Adipose tissue (tissue), 3 donors: ENCODE data around the gene BRMS1L. TPM values are rescaled to one million over a fixed set of nuclear protein-coding genes. Genes with fewer than 3 reads are reported as not detected.
"Not testable (repeated sequence)": the region's sequence is repeated elsewhere in the genome, so short reads cannot be mapped to it uniquely, and the experiment has no call there.

ENCODE experiments used
- H3K27ac ChIP-seq: one replicate; pipeline ENCODE4 v1.5.1; 2013; ENCODE audit warnings: low read depth, low read length
- WGBS, 3 donors: extraction: QIAGEN DNeasy Blood & Tissue Kit; methylation state at CpG; one replicate each; pipeline ENCODE4 v1.1.7; 2013; 5-methylcytosine and 5-hydroxymethylcytosine counted together
- polyA plus RNA-seq, 3 donors: library from polyadenylated mRNA; stranded (reverse); fragments of 200-250 nt; gene quantifications; one replicate each; pipeline ENCODE4 v1.2.3, GENCODE V29; 2013
- donor health status: healthy with polysubstance abuse.
- donor health status: Bipolar disorder and iron deficiency.
- donor health status: healthy.

Gene BRMS1L
- polyA plus RNA-seq, 3 donors = 1.8 to 11.7 (median 7.6) TPM

GRCh38 chr14:35818346-35819115, 7.6 kb upstream of the BRMS1L start:
- no peak overlapping the region for H3K27ac ChIP-seq
- WGBS, 3 donors = 64 to 75% (median 69%) methylated on average over 13 of the region's 13 CpGs

DNA sequence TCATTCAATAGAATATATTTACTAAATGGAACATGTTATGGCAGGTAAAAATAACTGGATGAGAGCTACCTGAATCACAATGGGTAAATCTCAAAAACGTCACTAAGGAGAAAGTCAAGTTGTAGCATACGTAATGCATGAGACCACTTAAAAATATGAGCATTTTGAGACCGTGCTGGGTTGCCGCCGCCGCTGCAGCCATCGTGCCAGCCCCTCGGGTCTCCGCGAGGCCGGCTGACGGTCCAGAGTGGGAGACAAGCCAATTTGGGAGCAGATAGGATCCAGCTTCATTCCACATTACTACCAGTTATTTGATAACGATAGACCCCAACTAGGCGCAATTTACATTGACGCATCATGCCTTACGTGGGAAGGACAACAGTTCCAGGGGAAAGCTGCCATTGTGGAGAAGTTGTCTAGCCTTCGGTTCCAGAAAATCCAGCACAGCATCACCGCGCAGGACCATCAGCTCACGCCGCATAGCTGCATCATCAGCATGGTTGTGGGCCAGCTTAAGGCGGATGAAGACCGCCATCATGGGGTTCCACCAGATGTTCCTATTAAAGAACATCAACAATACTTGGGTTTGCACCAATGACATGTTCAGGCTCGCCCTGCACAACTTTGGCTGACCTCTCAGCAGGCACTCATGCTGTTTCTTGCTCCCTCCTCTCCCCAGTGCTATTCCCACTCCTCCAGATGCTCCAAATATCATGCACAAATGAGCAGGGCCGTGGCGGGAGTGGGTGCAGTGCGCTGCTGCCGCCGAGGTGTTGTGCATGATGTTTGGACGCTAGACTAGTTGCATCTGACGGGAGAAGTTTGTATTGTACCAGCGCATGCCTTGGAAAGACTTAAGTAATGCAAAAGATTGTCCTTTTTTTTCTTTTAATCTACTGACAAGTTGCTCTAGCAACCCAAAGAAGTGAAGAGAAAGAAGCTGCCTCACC, 6.3 kb upstream of the BRMS1L start:
- WGBS, 3 donors = 88 to 94% (median 91%) methylated on average over 32 of the region's 32 CpGs
- no peak overlapping the region for H3K27ac ChIP-seq

DNA sequence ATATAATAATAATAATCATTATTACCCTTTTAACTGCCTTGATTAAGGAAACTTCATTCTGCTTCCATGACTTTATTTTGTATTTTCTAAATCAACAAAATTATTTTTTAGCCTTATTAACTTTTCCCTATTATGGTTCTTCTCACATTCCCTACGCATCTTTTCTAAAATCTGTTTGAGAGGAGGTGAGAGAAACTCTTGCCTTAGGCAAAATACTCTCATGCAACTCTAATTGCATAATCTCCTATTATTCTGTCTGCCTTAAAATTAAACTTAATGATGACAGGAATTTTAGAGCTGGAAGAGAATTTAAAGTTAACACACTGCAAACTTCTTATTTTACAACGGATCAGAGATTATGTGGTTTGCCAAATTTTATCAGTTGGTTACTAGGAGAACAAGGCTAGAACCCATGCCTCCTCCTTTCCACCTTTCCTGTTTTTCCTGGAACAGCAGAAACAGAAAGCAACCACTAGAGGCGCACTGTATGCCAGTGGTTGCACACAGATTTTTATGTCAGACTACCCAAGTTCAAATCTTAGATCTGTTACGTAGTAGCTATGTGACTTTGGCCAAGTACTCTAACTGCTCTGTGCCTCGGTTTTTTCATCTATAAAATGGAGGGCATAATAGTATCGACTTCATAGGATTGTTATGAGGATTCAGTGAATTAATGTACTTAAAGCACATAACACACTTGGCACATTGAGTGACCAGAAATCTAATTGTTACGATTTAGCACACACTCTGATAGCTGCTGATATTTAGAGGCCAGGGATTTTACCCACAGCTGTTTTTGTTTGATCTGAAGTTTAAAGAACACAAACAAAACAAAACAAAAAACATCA, 4.3 kb upstream of the BRMS1L start:
- WGBS, 3 donors = 22 to 30% (median 28%) methylated on average over 7 of the region's 7 CpGs

GRCh38 chr14:35822501-35822900, 3.6 kb upstream of the BRMS1L start:
- 78 to 79% (median 79%) methylated on average over 3 of the region's 3 CpGs for WGBS, 3 donors

More for the DNA sequence above, 4.3 kb upstream of the BRMS1L start:
- H3K27ac ChIP-seq = no peak overlapping the region

DNA sequence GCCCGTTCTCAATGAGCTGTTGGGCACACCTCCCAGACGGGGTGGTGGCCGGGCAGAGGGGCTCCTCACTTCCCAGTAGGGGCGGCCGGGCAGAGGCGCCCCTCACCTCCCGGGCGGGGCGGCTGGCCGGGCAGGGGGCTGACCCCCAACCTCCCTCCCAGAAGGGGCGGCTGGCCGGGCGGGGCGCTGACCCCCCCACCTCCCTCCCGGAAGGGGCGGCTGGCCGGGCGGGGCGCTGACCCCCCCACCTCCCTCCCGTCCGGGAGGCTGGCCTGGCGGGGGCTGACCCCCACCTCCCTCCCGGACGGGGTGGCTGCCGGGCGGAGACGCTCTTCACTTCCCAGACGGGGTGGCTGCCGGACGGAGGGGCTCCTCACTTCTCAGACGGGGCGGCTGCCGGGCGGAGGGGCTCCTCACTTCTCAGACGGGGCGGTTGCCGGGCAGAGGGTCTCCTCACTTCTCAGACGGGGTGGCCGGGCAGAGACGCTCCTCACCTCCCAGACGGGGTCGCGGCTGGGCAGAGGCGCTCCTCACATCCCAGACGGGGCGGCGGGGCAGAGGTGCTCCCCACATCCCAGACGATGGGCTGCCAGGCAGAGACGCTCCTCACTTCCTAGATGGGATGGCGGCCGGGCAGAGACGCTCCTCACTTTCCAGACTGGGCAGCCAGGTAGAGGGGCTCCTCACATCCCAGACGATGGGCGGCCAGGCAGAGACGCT, 1.5 kb upstream of the BRMS1L start:
- not testable (repeated sequence) for H3K27ac ChIP-seq

More at GRCh38 chr14:35822501-35822900, 3.6 kb upstream of the BRMS1L start:
- H3K27ac ChIP-seq = no peak overlapping the region

GRCh38 chr14:35825968-35826217, 245 bp upstream of the BRMS1L start:
- H3K27ac ChIP-seq = no peak overlapping the region
- 0 to 2% (median 0%) methylated on average over 6 of the region's 6 CpGs for WGBS, 3 donors

More for the DNA sequence above, 1.5 kb upstream of the BRMS1L start:
- WGBS, 3 donors = 77 to 92% (median 78%) methylated on average over 8 to 32 of the region's 55 CpGs

GRCh38 chr14:35826952-35827416, 846 bp downstream of the BRMS1L start:
- WGBS, 3 donors = 2 to 3% (median 3%) methylated on average over 11 of the region's 11 CpGs
- H3K27ac ChIP-seq = no peak overlapping the region

DNA sequence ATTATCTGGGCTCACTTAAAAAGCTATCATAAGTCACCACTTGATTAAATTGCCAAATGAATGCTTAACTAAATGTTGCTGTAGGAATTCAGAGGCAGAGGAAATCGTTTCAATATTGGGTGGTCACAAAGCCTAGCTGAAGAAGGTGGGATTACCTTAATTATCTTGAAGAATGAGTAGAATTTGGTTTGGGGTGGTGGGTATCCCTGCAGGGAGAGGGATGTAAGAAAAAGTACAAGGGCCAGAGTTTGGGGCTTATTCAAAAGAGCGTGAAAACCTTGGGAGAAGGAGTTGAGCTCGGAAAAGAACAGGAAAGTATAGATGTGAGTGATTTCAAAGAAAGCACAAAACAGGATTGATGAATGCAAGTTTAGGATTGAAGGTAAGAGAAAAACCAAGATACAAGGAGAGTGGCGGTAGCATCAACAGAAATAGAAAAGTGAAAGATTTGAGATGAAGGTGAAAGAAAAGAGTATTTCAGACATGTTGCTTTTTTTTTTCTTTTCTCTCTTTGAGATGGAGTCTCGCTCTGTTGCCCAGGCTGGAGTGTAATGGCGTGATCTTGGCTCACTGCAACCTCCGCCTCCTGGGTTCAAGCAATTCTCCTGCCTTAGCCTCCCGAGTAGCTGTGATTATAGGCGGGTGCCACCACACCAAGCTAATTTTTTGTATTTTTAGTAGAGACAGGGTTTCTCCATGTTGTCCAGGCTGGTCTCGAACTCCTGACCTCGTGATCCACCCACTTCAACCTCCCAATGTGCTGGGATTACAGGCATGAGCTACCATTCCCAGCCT, 1.7 kb downstream of the BRMS1L start:
- H3K27ac ChIP-seq = no peak overlapping the region
- 90 to 95% (median 94%) methylated on average over 11 of the region's 11 CpGs for WGBS, 3 donors

GRCh38 chr14:35829449-35829848, 3.3 kb downstream of the BRMS1L start:
- 64 to 90% (median 76%) methylated on average over 1 of the region's 1 CpG for whole genome bisulfite sequencing, 3 donors

DNA sequence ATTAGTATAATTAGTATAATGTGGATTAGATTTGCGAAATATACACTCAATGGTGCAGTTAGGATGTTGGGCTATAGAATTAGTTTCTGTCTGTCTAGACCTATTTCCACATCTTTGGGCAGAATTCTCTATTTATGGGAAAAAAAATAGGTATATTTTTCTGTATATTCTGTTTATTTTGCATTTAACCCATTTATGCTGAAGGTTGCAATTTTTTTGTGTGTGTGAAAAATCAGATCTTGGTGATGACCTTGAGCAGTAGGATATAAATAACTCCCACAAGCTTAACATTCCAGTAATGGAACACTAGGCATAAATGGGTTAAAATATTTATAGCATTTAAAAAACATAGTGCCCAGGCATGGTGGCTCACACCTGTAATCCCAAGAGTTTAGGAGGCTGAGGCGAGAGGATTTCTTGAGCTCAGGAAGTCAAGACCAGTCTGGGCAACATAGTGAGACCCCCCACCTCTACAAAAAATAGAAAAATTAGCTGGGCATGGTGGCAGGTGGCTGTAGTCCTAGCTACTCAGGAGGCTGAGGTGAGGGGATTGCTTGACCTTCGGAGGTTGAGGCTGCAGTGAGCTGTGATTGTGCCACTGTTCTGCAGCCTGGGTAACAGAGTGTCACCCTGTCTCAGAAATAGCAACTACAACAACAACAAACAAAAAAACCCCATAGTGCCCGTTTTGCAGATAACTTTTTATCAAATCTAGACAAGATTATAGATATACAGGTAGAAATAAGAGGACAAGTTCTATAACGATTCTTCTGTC, 9.3 kb downstream of the BRMS1L start:
- 84 to 94% (median 94%) methylated on average over 5 of the region's 5 CpGs for WGBS, 3 donors
- no peak overlapping the region for H3K27ac ChIP-seq

More at GRCh38 chr14:35829449-35829848, 3.3 kb downstream of the BRMS1L start:
- no peak overlapping the region for H3K27ac ChIP-seq

DNA sequence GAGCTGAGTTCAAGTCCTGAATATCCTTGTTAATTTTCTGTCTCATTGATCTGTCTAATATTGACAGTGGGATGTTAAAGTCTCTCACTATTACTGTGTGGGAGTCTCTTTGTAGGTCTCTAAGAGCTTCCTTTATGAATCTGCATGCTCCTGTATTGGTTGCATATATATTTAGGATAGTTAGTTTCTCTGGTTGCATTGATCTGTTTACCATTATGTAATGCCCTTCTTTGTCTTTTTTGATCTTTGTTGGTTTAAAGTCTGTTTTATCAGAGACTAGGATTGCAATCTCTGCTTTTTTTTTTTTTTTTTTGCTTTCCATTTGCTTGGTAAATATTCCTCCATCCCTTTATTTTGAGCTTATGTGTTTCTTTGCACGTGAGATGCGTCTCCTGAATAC, 15.6 kb downstream of the BRMS1L start:
- WGBS, 3 donors = 96 to 100% (median 98%) methylated on average over 2 of the region's 2 CpGs
- not testable (repeated sequence) for H3K27ac ChIP-seq

GRCh38 chr14:35842245-35842644, 16.1 kb downstream of the BRMS1L start:
- WGBS, 3 donors = 98 to 100% (median 99%) methylated on average over 2 of the region's 2 CpGs
- H3K27ac ChIP-seq = not testable (repeated sequence)

DNA sequence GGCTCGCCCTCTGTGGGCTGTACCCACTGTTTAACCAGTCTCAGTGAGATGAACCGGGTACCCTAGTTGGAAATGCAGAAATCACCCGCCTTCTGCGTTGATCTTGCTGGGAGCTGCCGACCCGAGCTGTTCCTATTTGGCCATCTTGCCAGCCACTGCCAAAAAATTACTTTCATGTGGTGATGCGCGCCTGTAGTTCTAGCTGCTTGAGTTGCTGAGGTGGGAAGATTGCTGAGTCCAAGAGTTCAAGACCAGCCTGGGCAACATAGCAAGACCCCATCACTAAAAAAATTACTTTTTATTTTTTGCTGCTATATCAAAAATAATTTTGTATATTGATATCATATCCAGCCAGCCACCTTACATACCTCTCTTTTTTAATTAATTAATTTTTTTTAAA, 18.4 kb downstream of the BRMS1L start:
- WGBS, 3 donors = 97 to 99% (median 98%) methylated on average over 8 of the region's 8 CpGs
- no peak overlapping the region for H3K27ac ChIP-seq

DNA sequence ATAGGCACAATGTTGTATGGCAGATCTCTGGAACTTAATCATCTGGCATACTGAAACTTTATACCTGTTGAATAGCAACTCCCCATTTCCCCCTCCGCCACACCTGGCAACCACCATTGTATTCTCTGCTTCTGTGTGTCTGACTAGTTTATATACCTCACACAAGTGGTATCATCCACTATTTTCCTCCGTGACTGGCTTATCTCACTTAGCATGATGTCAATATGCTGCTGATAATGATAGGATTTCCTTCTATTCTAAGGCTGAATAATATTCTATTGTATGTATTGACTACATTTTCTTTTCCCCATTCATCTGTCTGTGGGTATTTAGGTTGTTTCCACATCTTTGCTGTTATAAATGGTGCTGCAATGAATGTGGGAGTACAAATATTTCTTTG, 21.5 kb downstream of the BRMS1L start:
- no peak overlapping the region for H3K27ac ChIP-seq
- WGBS, 3 donors = 77 to 92% (median 91%) methylated on average over 2 of the region's 2 CpGs

DNA sequence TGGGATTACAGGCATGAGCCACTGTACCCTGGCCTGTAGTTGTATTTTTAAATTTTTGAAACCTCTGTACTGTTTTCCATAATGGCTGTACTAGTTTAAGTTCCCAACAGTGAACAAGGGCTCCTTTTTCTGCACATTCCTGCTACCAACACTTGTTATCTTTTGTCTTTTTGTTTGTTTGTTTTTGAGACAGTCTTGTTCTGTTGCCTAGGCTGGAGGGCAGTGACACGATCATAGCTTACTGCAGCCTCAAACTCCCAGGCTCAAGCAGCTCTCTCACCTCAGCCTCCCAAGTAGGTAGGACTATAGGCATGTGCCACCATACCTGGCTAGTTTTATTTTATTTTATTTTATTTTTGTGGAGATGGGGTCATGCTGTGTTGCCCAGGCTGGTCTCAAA, 23.0 kb downstream of the BRMS1L start:
- WGBS, 3 donors = 81 to 92% (median 90%) methylated on average over 1 of the region's 1 CpG
- no peak overlapping the region for H3K27ac ChIP-seq

GRCh38 chr14:35851823-35852222, 25.7 kb downstream of the BRMS1L start:
- 96 to 99% (median 98%) methylated on average over 3 of the region's 3 CpGs for WGBS, 3 donors
- no peak overlapping the region for H3K27ac ChIP-seq
